CD4-positive, alpha-beta T cell treated with Interleukin-12 subunit alpha and Interleukin-12 subunit beta, for 1 hour (primary cell): ENCODE results near the gene CGB7.
"Not testable (repeated sequence)": the region's sequence is repeated elsewhere in the genome, so short reads cannot be mapped to it uniquely, and the experiment has no call there.

ENCODE experiments used
- DNase-seq: peaks from one replicate; pipeline ENCODE4 v3.0.0-alpha.2; 2020

CGB7 gene

GRCh38 chr19:49073514-49074378 lies 16.2 kb upstream of the CGB7 start:
- DNase-seq: no peak

GRCh38 chr19:49071860-49072547 lies 14.5 kb upstream of the CGB7 start:
- no peak for DNase-seq

GRCh38 chr19:49070416-49070815 lies 12.9 kb upstream of the CGB7 start:
- DNase-seq: no peak

- DNase-seq: no peak
Observed at GRCh38 chr19:49069026-49069425, 11.5 kb upstream of the CGB7 start.

GRCh38 chr19:49067554-49067953 lies 10.0 kb upstream of the CGB7 start:
- no peak for DNase-seq

GRCh38 chr19:49065905-49066512 lies 8.5 kb upstream of the CGB7 start:
- DNase-seq: no peak

- no peak for DNase-seq
Observed at GRCh38 chr19:49064768-49065611, 7.4 kb upstream of the CGB7 start, which contains the start of gene NTF4. Gene NTF4 (minus strand): TSS chr19:49064818. CDS start chr19:49061997, 2,821 bp downstream.

GRCh38 chr19:49064029-49064629 lies 6.6 kb upstream of the CGB7 start:
- DNase-seq: no peak

- DNase-seq: no peak
Observed at GRCh38 chr19:49061445-49061844, 3.9 kb upstream of the CGB7 start.

GRCh38 chr19:49061000-49061399 lies 3.5 kb upstream of the CGB7 start:
- no peak for DNase-seq

- DNase-seq: no peak
Observed at GRCh38 chr19:49059053-49059452, 1.5 kb upstream of the CGB7 start.

- no peak for DNase-seq
Observed at GRCh38 chr19:49058562-49058961, 1.0 kb upstream of the CGB7 start.

GRCh38 chr19:49056902-49057596 lies 500 bp downstream of the CGB7 start:
- DNase-seq: not testable (repeated sequence)

GRCh38 chr19:49056101-49056901 lies 1.2 kb downstream of the CGB7 start:
- peak; percentile 51 for DNase-seq

GRCh38 chr19:49050376-49051033 lies 7.0 kb downstream of the CGB7 start:
- DNase-seq: not testable (repeated sequence)

GRCh38 chr19:49049834-49050233 lies 7.7 kb downstream of the CGB7 start:
- not testable (repeated sequence) for DNase-seq

- DNase-seq: not testable (repeated sequence)
Observed at GRCh38 chr19:49049011-49049410, 8.5 kb downstream of the CGB7 start, which contains the start of gene CGB8. Gene CGB8 (minus strand): TSS chr19:49049111. CDS start chr19:49048739, 372 bp downstream.

- DNase-seq: not testable (repeated sequence)
Observed at GRCh38 chr19:49043548-49043947, 14.0 kb downstream of the CGB7 start, which contains the start of gene CGB5. Gene CGB5 (plus strand): TSS chr19:49043848. CDS start chr19:49044210, 362 bp downstream.

- DNase-seq: not testable (repeated sequence)
Observed at GRCh38 chr19:49042666-49043065, 14.9 kb downstream of the CGB7 start.

GRCh38 chr19:49042177-49042576 lies 15.4 kb downstream of the CGB7 start:
- DNase-seq: no peak
